SK-N-SH (cell line): Measurements from ENCODE around the gene KRT33B. TPM values are rescaled to one million over a fixed set of nuclear protein-coding genes. Genes with fewer than 3 reads are reported as not detected.

Experiments used
- CTCF ChIA-PET: fragments of 300-600, 350-600 bp; formaldehyde crosslinking; extraction: SDS; loops from one replicate; lab custom pipeline; 2021; lab: Yijun Ruan, JAX
- POLR2A ChIA-PET: fragments of 350-600 bp; sonication (Branson Sonifier 250); formaldehyde crosslinking; extraction: SDS; loops from one replicate; lab custom pipeline; 2020; ENCODE audit warnings: antibody characterized with exemption, inconsistent platforms; lab: Yijun Ruan, JAX
- DNase-seq: peaks from one replicate; pipeline ENCODE4 v3.0.0; 2012
- H2AFZ ChIP-seq: fragments of 200-600 bp; sonication (generic); 2 replicates; pipeline ENCODE4 v1.8.1; 2016; ENCODE audit warnings: antibody characterized with exemption, mild to moderate bottlenecking, low read depth
- H3F3A ChIP-seq: fragments of 200-600 bp; sonication (generic); replicated peaks from 2 replicates; pipeline ENCODE3; 2016; ENCODE audit warnings: antibody characterized with exemption, mild to moderate bottlenecking; ENCODE audit not compliant: insufficient read depth
- H3K27ac ChIP-seq, 2 experiments: fragments of 200-500 bp in 1 of 2; fragments of 200-600 bp in 1 of 2; sonication (Bioruptor generic) in 1 of 2; sonication (generic), shearing (Covaris generic) in 1 of 2; 2 replicates each; pipeline versions ENCODE4 v1.5.1 to v1.6.1; 2014 to 2016; ENCODE audit warnings: low read depth in 2 of 2, inconsistent platforms in 1 of 2, low read length in 1 of 2, mild to moderate bottlenecking in 1 of 2, mixed read lengths in 1 of 2
- H3K27me3 ChIP-seq: fragments of 200-600 bp; sonication (generic), shearing (Covaris generic); 2 replicates; pipeline ENCODE4 v1.6.1; 2016; ENCODE audit warnings: mixed run types; ENCODE audit not compliant: insufficient read depth
- H3K36me3 ChIP-seq, 2 experiments: fragments of 200-500 bp in 1 of 2; fragments of 200-600 bp in 1 of 2; sonication (Bioruptor generic) in 1 of 2; sonication (generic) in 1 of 2; replicated peaks in 1 of 2; 2 replicates each; pipeline versions ENCODE3 to v1.5.1; 2014 to 2016; ENCODE audit warnings: low read length in 1 of 2, mild to moderate bottlenecking in 1 of 2; ENCODE audit not compliant: insufficient read depth in 2 of 2, control insufficient read depth in 1 of 2
- H3K4me1 ChIP-seq, 2 experiments: fragments of 200-500 bp in 1 of 2; fragments of 200-600 bp in 1 of 2; sonication (Bioruptor generic) in 1 of 2; sonication (generic), shearing (Covaris generic) in 1 of 2; 2 replicates each; pipeline versions ENCODE4 v1.5.1 to v1.6.1; 2014 to 2016; ENCODE audit warnings: low read depth in 1 of 2, low read length in 1 of 2, mixed run types in 1 of 2; ENCODE audit not compliant: insufficient read depth in 2 of 2, control insufficient read depth in 1 of 2
- H3K4me2 ChIP-seq: fragments of 200-600 bp; sonication (generic), shearing (Covaris generic); 2 replicates; pipeline ENCODE4 v1.6.1; 2017; ENCODE audit warnings: mixed run types
- H3K4me3 ChIP-seq, 2 experiments: fragments of 200-500 bp in 1 of 2; fragments of 200-600 bp in 1 of 2; sonication (Bioruptor generic) in 1 of 2; sonication (generic), shearing (Covaris generic) in 1 of 2; 2 replicates each; pipeline versions ENCODE4 v1.5.1 to v1.8.1; 2014 to 2016; ENCODE audit warnings: low read depth in 2 of 2, inconsistent platforms in 1 of 2, low read length in 1 of 2, mild to moderate bottlenecking in 1 of 2, mixed read lengths in 1 of 2, moderate library complexity in 1 of 2
- H3K79me2 ChIP-seq: fragments of 200-600 bp; sonication (generic); 2 replicates; pipeline ENCODE4 v1.8.1; 2017; ENCODE audit warnings: mild to moderate bottlenecking; ENCODE audit not compliant: insufficient read depth
- H3K9ac ChIP-seq: fragments of 200-600 bp; sonication (generic); 2 replicates; pipeline ENCODE4 v1.6.1; 2017; ENCODE audit warnings: mixed run types
- H3K9me2 ChIP-seq: fragments of 200-600 bp; sonication (generic); 2 replicates; pipeline ENCODE4 v1.6.1; 2017; ENCODE audit warnings: mixed run types
- H3K9me3 ChIP-seq: fragments of 200-600 bp; sonication (generic); 2 replicates; pipeline ENCODE4 v1.6.1; 2017; ENCODE audit warnings: mixed run types, mild to moderate bottlenecking, moderate library complexity
- H4K20me1 ChIP-seq: fragments of 200-600 bp; sonication (generic); 2 replicates; pipeline ENCODE4 v1.6.1; 2017; ENCODE audit warnings: mild to moderate bottlenecking, mixed run types; ENCODE audit not compliant: insufficient read depth
- CHD2 ChIP-seq: fragments of 150-350 bp; IDR thresholded peaks from 2 replicates; pipeline ENCODE4 v1.6.1; 2018; ENCODE audit warnings: low read length; ENCODE audit not compliant: partially characterized antibody
- CTCF ChIP-seq: fragments of 200-600 bp; sonication (generic); IDR thresholded peaks from 2 replicates; pipeline ENCODE4 v1.6.1; 2017; ENCODE audit warnings: antibody characterized with exemption, mild to moderate bottlenecking, moderate library complexity
- ELF1 ChIP-seq: IDR thresholded peaks from 2 replicates; pipeline ENCODE4 v1.4.0; 2012
- EP300 ChIP-seq, 2 experiments: IDR thresholded peaks; 2 replicates each; pipeline versions ENCODE4 v1.4.0 to v1.6.1; 2012; ENCODE audit warnings: borderline replicate concordance in 1 of 2, low read depth in 1 of 2, low read length in 1 of 2
- EZH2phosphoT487 ChIP-seq: fragments of 200-600 bp; sonication (generic); IDR thresholded peaks from 2 replicates; pipeline ENCODE4 v1.6.1; 2017; ENCODE audit warnings: low read depth, mixed run types, mild to moderate bottlenecking, antibody characterized with exemption, moderate library complexity, borderline replicate concordance
- FOSL2 ChIP-seq: IDR thresholded peaks from 2 replicates; pipeline ENCODE4 v1.4.0; 2012; ENCODE audit warnings: low read depth, mild to moderate bottlenecking, moderate library complexity, borderline replicate concordance
- FOXJ3 ChIP-seq: sonication (generic); formaldehyde crosslinking; IDR thresholded peaks from 2 replicates; pipeline ENCODE4 v1.5.1; 2020; ENCODE audit warnings: mild to moderate bottlenecking, missing genetic modification reagents
- FOXM1 ChIP-seq: IDR thresholded peaks from 2 replicates; pipeline ENCODE4 v1.4.0; 2012; ENCODE audit warnings: low read depth, mild to moderate bottlenecking
- IRF3 ChIP-seq: fragments of 150-350 bp; IDR thresholded peaks from 2 replicates; pipeline ENCODE4 v1.6.1; 2016; ENCODE audit warnings: mild to moderate bottlenecking, low read depth, low read length
- JUND ChIP-seq: IDR thresholded peaks from 2 replicates; pipeline ENCODE4 v1.4.0; 2012
- MAX ChIP-seq: IDR thresholded peaks from 2 replicates; pipeline ENCODE4 v1.4.0; 2012; ENCODE audit warnings: low read depth
- MEF2A ChIP-seq: IDR thresholded peaks from 2 replicates; pipeline ENCODE4 v1.4.0; 2012; ENCODE audit warnings: low read depth, borderline replicate concordance
- NFIC ChIP-seq: IDR thresholded peaks from 2 replicates; pipeline ENCODE4 v1.4.0; 2012; ENCODE audit warnings: borderline replicate concordance
- RAD21 ChIP-seq: IDR thresholded peaks from 2 replicates; pipeline ENCODE4 v1.6.1; 2012; ENCODE audit warnings: mild to moderate bottlenecking, low read length
- RCOR1 ChIP-seq: fragments of 150-350 bp; IDR thresholded peaks from 2 replicates; pipeline ENCODE4 v1.6.1; 2017; ENCODE audit warnings: antibody characterized with exemption, low read length
- RFX5 ChIP-seq: IDR thresholded peaks from 2 replicates; pipeline ENCODE4 v1.6.1; 2012; ENCODE audit warnings: mild to moderate bottlenecking, improper control_type of control experiment, low read length
- SIN3A ChIP-seq: IDR thresholded peaks from 2 replicates; pipeline ENCODE4 v1.6.1; 2012; ENCODE audit warnings: low read depth, mild to moderate bottlenecking, low read length, moderate library complexity, borderline replicate concordance
- SMC3 ChIP-seq: IDR thresholded peaks from 2 replicates; pipeline ENCODE4 v1.6.1; 2012; ENCODE audit warnings: low read depth, low read length, improper control_type of control experiment
- TAF1 ChIP-seq: IDR thresholded peaks from 2 replicates; pipeline ENCODE4 v1.6.1; 2012; ENCODE audit warnings: low read depth, mild to moderate bottlenecking, low read length, moderate library complexity, borderline replicate concordance
- TCF12 ChIP-seq: IDR thresholded peaks from 2 replicates; pipeline ENCODE4 v1.4.0; 2012
- USF1 ChIP-seq: IDR thresholded peaks from 2 replicates; pipeline ENCODE4 v1.4.0; 2012; ENCODE audit warnings: low read depth, borderline replicate concordance
- USF2 ChIP-seq: fragments of 150-350 bp; IDR thresholded peaks from 2 replicates; pipeline ENCODE4 v1.6.1; 2017; ENCODE audit warnings: antibody characterized with exemption, low read length, low read depth, borderline replicate concordance
- YY1 ChIP-seq: IDR thresholded peaks from 2 replicates; pipeline ENCODE4 v1.4.0; 2012; ENCODE audit warnings: low read depth, mild to moderate bottlenecking
- WGBS: methylation state at CpG from one replicate; pipeline ENCODE4 v1.1.6; 2017; ENCODE audit warnings: low lambda C conversion rate; 5-methylcytosine and 5-hydroxymethylcytosine counted together
- polyA plus RNA-seq, 3 experiments: library from polyadenylated mRNA; depleted of rRNA; stranded (reverse); fragments of >200 nt; gene quantifications; 2 replicates each; pipeline ENCODE4 v1.2.3, GENCODE V29; 2012

KRT33B gene
- polyA plus RNA-seq, 1 of the 3 experiments (the other 2 are of a cell fraction) = 0.08 TPM

- no peaks in the 10 kb centered on the region for H3K9me3 ChIP-seq
- peaks cover 0 to 47% of the 10 kb centered on the region in 2 experiments; a peak in 3 of 4 replicates for H3K4me1 ChIP-seq
- WGBS = 91% methylated on average over 6 of the region's 6 CpGs
- ChIA-PET POLR2A (no interaction called here), CTCF (interaction anchor here (0.8 to 2.9 kb wide), 6 partner anchors 11 to 246 kb away, joined by 3 to 11 read pairs (median 3); no protein-coding TSS in a partner anchor)
- no peaks in the 10 kb centered on the region for H3K9me2 ChIP-seq
- peaks cover 4% of the 10 kb centered on the region for H3F3A ChIP-seq
- TF ChIP-seq RAD21 (no peak), RCOR1 (no peak), FOXJ3 (CRISPR knock-in tag) (no peak), TCF12 (no peak), FOXM1 (no peak), EP300 (IDR thresholded peaks at IDR 0.05; ENCODE audit: borderline replicate concordance in 1 of 2, low read depth in 1 of 2, low read length in 1 of 2) (no peak), SMC3 (no peak), TAF1 (no peak), YY1 (no peak), MEF2A (no peak), SIN3A (no peak), USF1 (no peak)
- TF ChIP-seq, all 33 proteins: peak for 0
- no peak overlapping the region for H2AFZ ChIP-seq
- no peaks in the 10 kb centered on the region for H3K27me3 ChIP-seq
- H3K79me2 ChIP-seq = no peaks in the 10 kb centered on the region
- H3K36me3 ChIP-seq = no peaks in the 10 kb centered on the region
- H3K4me2 ChIP-seq = no peak overlapping the region
- H3K27ac ChIP-seq = no peak overlapping the region
- H4K20me1 ChIP-seq = no peaks in the 10 kb centered on the region
- DNase-seq = no peak
- H3K4me3 ChIP-seq = no peak overlapping the region
- H3K9ac ChIP-seq = no peak overlapping the region
These were observed 47.5 kb upstream of the KRT33B start for GRCh38 chr17:41417127-41417526.

- Histone ChIP-seq H3K9ac (no peak overlapping the region), H3K4me1 (peaks cover 0 to 45% of the 10 kb centered on the region in 2 experiments; a peak in 3 of 4 replicates), H3F3A (peaks cover 4% of the 10 kb centered on the region), H3K27ac (peak overlapping the region in 1 of 2 experiments; percentile 36; a peak in 1 of 4 replicates), H3K27me3 (no peaks in the 10 kb centered on the region), H3K9me2 (no peaks in the 10 kb centered on the region), H3K36me3 (no peaks in the 10 kb centered on the region), H3K79me2 (no peaks in the 10 kb centered on the region), H4K20me1 (no peaks in the 10 kb centered on the region), H2AFZ (no peak overlapping the region), H3K4me3 (no peak overlapping the region), H3K9me3 (no peaks in the 10 kb centered on the region), H3K4me2 (no peak overlapping the region)
- ChIA-PET CTCF (interaction anchor here (0.8 to 2.9 kb wide), 4 partner anchors 133 to 499 kb away, joined by 3 to 11 read pairs (median 3); no protein-coding TSS in a partner anchor), POLR2A (no interaction called here)
- 75% methylated on average over 5 of the region's 5 CpGs for WGBS
- TF ChIP-seq FOSL2 (no peak), MAX (no peak), SIN3A (no peak), RFX5 (no peak), NFIC (no peak), CTCF (no peak), IRF3 (no peak), RCOR1 (no peak), USF2 (no peak), JUND (no peak), TAF1 (no peak), EP300 (IDR thresholded peaks at IDR 0.05; ENCODE audit: borderline replicate concordance in 1 of 2, low read depth in 1 of 2, low read length in 1 of 2) (no peak), RAD21 (no peak), ELF1 (no peak), CHD2 (no peak), EZH2phosphoT487 (no peak)
- no peak for DNase-seq
These were observed 46.9 kb upstream of the KRT33B start for GRCh38 chr17:41416479-41416878.
